Activated naive CD4-positive, alpha-beta T cell treated with anti-CD3 and anti-CD28 coated beads, Interleukin-2, amount 50 U/mL, for 72 hours (primary cell): Measurements from ENCODE around the gene SCPEP1. TPM values are rescaled to one million over a fixed set of nuclear protein-coding genes. Genes with fewer than 3 reads are reported as not detected.

Experiments used
- ATAC-seq, 2 donors: fragments of 150-1000 bp; cut with Tn5 transposase; 2 replicates each; pipeline ENCODE4 v1.10.0; 2021; ENCODE audit warnings: mild to moderate bottlenecking in 2 of 2, moderate library complexity in 2 of 2
- DNase-seq, 2 donors: peaks; one replicate each; pipeline ENCODE4 v3.0.0; 2021 to 2022; ENCODE audit warnings: low spot score in 2 of 2
- H3K27ac Mint-ChIP-seq, 2 donors: one replicate each; pipeline ENCODE4 v1.8.0; 2022; ENCODE audit warnings: mild to moderate bottlenecking in 2 of 2, mixed read lengths in 2 of 2
- H3K36me3 Mint-ChIP-seq, 2 donors: one replicate each; pipeline ENCODE4 v1.8.0; 2022; ENCODE audit warnings: mixed read lengths in 2 of 2
- H3K9me3 Mint-ChIP-seq, 2 donors: one replicate each; pipeline ENCODE4 v1.8.0; 2022; ENCODE audit warnings: mixed read lengths in 2 of 2
- total RNA-seq, 2 donors: library from RNA; stranded (reverse); gene quantifications; one replicate each; pipeline ENCODE4 v1.2.3, GENCODE V29; 2022

SCPEP1 gene
- total RNA-seq, 2 donors from 2014 or later, result 17.6 to 33.2 TPM

DNA sequence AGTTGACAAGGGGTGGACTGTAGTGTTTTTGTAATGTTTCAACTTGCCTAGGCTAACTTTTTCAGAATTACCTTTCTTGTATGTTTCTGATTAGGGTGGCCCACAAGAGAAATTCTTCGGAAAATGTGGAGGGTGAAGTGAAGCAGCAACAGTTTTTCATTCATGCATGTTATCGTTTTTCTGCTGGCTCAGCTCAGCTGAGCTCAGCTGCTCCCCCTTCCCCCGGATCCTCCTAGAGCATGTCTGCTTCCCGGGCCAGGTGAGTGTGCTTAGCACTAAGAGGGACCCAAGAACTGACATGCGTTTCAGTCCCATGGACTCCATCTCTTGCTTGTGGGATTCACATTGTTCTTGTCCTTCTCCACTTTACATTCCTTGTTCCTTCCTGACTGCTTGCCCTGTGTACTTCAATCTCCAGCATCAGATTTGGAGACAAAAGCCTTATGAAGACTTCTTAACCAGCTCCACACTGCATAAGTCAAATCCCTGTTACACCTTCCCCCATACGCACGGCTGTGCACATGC is 33.6 kb downstream of the SCPEP1 start:
- ATAC-seq (no peak), DNase-seq (no peak)
- Mint-ChIP-seq H3K9me3 (no peaks in the 10 kb centered on the region), H3K27ac (no peak overlapping the region), H3K36me3 (no peaks in the 10 kb centered on the region)

DNA sequence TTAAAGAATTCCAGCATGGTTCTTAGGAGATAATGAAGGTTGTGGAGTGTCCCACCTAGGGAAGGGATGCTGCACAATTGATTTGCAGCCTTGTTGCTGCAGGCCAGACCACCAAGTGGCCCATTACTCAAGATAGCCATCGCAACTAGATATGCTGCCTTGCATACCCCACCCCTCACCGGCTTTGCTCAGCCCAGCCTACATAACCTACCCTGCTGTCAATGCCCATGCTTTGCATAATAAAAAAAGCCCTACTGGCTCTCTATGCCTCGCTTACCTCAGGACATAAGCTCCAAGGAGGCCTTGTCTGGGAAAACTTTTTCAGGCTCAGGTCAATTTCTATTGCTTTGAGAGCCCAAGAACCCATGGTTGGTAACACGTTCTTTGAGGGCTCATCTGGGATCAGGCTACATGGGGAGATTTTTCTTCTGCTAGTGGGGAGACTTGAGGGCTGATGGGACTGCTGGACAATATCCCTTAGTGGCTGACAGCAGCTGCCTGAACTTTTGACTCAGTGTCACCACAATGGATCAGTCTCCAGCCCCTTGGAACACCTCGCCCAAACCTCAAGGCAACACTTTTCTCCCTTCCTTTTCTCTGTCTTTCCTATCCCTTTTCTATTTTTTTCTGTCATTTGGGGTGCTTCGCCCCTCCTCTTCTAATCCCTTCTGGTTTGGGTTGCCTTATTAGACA is 38.3 kb downstream of the SCPEP1 start:
- H3K27ac Mint-ChIP-seq, result no peak overlapping the region
- ATAC-seq (no peak), DNase-seq (no peak)
- H3K36me3 Mint-ChIP-seq, result no peaks in the 10 kb centered on the region
- no peaks in the 10 kb centered on the region for H3K9me3 Mint-ChIP-seq

DNA sequence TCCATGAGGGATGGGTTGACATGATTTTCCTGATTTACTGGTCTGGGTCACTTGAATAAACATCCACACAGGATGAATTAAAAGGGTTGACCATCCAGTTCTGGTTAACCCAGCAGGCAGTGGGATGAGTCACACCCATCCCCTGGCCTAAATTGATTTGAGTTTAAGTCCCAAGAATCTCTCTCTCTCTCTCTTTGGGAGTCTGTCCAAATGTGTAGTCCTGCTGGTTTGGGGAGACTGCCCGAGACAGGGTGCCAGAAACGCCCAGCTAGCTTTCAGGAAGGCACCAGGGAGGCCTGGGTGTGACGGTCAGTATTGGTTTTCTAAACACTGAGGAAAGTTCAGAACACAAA is 38.8 kb downstream of the SCPEP1 start:
- ATAC-seq, result no peak
- no peaks in the 10 kb centered on the region for H3K36me3 Mint-ChIP-seq
- H3K9me3 Mint-ChIP-seq, result no peaks in the 10 kb centered on the region
- no peak for DNase-seq
- H3K27ac Mint-ChIP-seq, result no peak overlapping the region

DNA sequence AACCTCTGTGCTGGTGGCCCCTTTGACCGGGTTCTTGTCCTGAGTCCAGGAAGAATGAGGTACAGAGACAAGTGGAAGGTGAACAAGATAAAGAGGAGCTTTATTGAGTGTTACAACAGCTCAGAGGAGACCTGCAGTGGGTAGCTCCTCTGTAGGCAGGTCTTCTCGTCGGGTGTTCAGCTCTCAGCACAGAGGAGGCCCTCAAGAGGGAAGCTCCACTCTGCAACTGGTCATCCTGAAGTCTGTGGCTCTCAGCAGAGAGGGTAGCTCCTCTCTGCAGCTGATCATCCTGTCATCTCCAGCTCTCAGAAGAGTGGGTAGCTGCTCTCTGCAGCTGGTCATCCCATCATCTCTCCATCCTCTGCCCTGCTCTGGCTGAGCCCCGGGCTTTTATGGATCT is 39.7 kb downstream of the SCPEP1 start:
- Mint-ChIP-seq H3K27ac (no peak overlapping the region), H3K36me3 (no peaks in the 10 kb centered on the region), H3K9me3 (no peaks in the 10 kb centered on the region)
- ATAC-seq (no peak), DNase-seq (no peak)

DNA sequence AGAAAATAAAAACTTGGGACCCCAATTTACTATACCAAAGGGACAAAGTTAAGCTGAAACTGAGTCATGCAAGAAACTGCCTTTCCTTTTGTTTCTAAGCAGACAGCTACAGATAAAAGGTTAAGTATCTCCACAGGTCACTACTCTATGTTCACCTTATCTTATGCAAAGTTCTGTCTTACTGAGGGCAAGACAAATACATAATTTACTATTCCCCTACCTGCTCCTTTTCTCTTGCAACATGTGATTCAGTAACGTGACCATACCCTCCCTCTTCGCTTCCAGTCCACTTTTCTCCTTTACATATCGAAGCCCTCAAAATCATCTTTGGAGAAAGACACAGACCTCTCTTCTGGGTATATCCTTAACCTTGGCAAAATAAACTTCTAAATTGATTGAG is 42.3 kb downstream of the SCPEP1 start:
- peaks cover 0 to 6% of the 10 kb centered on the region in 2 donors for H3K9me3 Mint-ChIP-seq
- no peak for ATAC-seq
- no peaks in the 10 kb centered on the region for H3K36me3 Mint-ChIP-seq
- no peak overlapping the region for H3K27ac Mint-ChIP-seq
- DNase-seq, result no peak

DNA sequence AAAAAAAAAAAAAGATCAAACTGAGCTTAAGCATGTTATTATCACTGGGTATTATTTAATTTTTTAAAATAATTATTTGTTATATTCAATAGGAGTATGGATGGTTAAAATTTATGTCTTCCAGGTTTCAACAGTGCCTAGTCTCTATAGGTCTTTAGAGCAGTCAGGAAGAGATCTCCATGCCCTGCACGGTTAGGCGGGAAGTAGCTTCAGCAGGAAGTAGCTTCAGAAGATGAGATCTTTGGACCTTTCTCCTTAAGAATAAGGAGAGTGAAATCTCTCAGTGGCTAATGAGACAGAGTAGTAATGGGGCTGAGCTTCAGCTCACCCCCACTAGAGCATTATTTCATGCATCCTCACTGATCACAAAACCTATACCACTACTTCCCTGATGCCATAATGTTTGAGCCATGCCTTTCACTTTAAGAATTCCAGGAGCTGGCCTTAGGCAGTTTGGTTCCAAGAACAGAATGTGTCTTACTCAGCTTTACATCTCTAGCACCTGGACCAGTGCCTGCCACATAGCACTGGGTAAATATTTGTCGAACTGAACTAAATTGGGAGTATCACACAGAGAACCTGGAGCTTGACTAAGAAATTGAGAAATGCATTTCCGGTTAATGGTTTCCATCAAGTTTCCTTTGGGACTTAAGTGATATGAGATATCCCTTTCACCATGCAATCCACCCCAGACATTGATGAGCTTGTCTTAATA is 43.5 kb downstream of the SCPEP1 start:
- H3K36me3 Mint-ChIP-seq, result peaks cover 0 to 5% of the 10 kb centered on the region in 2 donors
- no peak for DNase-seq
- peaks cover 0 to 6% of the 10 kb centered on the region in 2 donors for H3K9me3 Mint-ChIP-seq
- no peak for ATAC-seq
- no peak overlapping the region for H3K27ac Mint-ChIP-seq

DNA sequence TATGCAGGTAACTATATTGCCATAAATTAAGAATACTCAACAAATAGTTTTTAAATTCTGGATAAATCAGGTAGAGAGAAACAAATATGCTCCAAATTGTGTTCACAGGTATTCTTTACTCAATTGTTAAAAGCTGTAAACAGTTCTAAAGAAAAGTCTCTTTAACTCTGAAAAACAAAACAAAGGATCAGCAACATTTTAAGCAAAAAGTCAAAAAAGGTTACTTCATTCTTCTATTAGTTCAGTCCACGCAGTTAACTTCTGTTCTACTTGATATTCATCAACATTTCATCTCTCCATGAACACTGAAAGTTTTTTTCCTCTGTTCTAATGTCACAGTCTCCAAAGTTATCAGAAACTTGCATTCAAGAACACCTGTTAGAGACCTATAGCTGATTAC is 47.9 kb downstream of the SCPEP1 start:
- peaks cover 0 to 12% of the 10 kb centered on the region in 2 donors for H3K9me3 Mint-ChIP-seq
- DNase-seq, result no peak
- no peak for ATAC-seq
- peaks cover 0 to 15% of the 10 kb centered on the region in 2 donors for H3K36me3 Mint-ChIP-seq
- H3K27ac Mint-ChIP-seq, result no peak overlapping the region

DNA sequence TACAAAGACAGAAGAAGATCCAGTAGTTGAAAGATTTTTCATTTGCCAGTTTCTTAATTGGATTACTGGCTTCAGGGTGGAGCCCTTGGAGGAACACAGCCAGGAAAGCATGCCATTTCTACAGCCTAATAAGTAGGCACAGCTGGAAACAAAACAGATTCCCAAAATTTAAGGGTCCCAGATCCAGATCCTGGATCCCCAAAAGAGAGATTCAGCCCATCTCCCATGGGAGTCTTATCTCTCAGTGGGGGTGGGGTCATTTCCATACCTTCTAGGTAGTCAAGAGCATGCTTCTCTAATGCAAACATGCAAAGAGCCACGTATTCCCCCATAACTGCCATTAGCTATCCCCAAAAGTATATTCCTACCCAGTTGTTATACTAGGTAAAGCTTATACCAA is 49.9 kb downstream of the SCPEP1 start:
- Mint-ChIP-seq H3K27ac (no peak overlapping the region), H3K36me3 (peaks cover 0 to 15% of the 10 kb centered on the region in 2 donors), H3K9me3 (peaks cover 0 to 12% of the 10 kb centered on the region in 2 donors)
- ATAC-seq (no peak), DNase-seq (no peak)

DNA sequence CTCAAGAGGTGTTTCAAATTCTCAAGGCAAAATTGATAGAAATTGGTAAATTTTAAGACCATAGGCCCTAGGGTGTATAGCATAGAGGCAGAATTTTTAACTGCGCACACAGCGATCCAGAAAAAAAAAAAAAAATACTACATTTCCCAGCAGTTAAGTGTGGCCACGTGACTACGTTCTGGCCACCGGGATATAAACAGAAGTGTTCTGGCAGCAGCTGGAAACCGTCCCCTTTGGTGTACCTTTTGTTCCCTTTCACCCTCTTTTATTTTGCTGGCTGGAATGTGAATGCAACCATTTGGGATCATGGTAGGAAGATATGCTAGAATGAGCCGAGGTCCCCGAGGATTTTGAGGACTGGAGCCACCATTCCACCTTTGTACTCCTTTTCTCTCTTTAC is 54.4 kb downstream of the SCPEP1 start:
- H3K9me3 Mint-ChIP-seq, result peaks cover 0 to 6% of the 10 kb centered on the region in 2 donors

DNA sequence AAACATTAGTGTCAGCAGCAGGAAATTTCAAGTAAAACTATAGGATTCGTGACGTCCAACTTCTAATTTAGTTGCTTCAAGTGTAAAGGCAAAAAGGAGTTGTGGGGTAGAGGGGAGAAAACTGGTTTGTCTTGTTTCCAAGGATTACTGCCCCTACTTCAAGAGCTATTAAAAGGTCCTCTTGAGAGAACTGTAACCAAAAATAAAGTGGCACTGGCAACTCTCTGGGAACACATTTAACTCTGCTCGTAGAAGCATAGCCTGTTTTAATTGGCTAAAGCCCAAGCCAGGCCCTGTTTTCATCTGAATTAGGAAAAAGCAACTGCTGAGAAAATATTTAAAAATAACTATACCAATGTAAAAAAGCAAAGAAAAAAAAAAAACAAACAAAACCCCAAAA is 55.4 kb downstream of the SCPEP1 start:
- DNase-seq, result no peak
- no peak for ATAC-seq
- no peak overlapping the region for H3K27ac Mint-ChIP-seq
- peaks cover 0 to 4% of the 10 kb centered on the region in 2 donors for H3K9me3 Mint-ChIP-seq
- peaks cover 0 to 3% of the 10 kb centered on the region in 2 donors for H3K36me3 Mint-ChIP-seq

More for the DNA sequence above, 54.4 kb downstream of the SCPEP1 start:
- DNase-seq (no peak), ATAC-seq (no peak)
- Mint-ChIP-seq H3K27ac (no peak overlapping the region), H3K36me3 (peaks cover 0 to 6% of the 10 kb centered on the region in 2 donors)

DNA sequence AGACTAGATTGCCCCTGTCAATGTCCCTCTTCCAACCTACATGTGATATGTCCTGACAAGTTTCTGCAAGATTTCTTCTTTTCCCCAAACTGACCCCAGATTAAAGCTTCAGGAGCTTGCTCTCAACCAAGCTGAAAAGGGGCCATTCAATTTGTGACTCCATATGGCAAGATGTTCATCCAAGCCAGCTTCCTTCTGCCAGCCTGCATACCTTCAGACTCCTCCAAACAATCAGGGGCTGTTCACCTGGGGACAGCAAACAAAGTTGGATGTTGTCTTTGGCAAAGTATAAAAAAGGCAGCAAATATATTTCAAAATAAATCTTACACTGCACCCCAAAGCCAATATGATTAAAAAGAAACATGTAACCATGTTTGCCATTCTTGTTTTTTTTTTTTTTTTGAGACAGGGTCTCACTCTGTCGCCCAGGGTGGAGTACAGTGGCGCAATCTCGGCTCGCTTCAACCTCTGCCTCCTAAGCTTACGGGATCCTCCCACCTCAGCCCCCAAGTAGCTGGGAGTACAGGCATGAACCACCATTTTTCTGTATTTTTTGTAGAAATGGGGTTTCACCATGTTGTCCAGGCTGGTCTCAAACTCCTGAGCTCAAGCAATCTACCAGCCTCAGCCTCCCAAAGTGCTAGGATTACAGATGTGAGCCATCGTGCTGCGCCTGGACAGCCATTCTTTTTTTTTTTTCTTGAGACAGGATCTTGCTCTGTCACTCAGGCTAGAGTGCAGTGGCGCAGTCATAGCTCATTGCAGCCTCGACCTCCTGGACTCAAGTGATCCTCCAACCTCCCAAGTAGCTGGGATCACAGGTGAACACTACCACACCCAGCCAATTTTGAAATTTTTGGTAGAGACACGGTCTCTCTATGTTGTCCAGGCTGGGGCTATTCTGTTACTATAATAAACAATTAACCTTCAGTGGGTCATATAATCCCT is 57.1 kb downstream of the SCPEP1 start:
- Mint-ChIP-seq H3K9me3 (no peaks in the 10 kb centered on the region), H3K27ac (no peak overlapping the region), H3K36me3 (no peaks in the 10 kb centered on the region)
- no peak for DNase-seq
- no peak for ATAC-seq

DNA sequence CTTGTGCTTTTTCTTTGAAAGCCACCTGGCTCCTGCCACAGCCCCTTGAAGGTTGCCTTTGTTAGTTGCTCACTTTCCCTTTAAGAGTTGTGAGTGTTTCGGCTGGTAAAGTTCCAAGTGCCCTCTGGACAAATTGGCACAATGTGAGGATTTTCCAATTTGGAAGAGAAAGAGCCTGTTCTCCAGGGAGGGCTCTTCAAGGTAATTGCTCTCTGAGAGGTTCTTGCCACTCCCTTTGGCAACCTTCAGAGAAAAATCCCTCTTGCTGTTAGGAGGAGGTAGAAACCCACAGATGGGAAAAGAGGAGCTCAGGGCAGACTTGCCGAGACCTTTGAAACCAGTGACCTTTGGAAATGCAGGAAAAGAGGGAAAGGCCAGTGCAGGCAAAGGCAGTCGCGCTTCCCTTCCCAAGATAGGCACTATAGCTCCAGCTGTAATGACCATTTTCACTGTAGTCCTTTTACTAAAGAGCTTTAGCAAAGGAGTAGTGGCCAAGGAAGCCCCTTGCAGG is 58.1 kb downstream of the SCPEP1 start:
- H3K27ac Mint-ChIP-seq, result no peak overlapping the region
- H3K9me3 Mint-ChIP-seq, result no peaks in the 10 kb centered on the region
- H3K36me3 Mint-ChIP-seq, result no peaks in the 10 kb centered on the region
- DNase-seq (no peak), ATAC-seq (no peak)

DNA sequence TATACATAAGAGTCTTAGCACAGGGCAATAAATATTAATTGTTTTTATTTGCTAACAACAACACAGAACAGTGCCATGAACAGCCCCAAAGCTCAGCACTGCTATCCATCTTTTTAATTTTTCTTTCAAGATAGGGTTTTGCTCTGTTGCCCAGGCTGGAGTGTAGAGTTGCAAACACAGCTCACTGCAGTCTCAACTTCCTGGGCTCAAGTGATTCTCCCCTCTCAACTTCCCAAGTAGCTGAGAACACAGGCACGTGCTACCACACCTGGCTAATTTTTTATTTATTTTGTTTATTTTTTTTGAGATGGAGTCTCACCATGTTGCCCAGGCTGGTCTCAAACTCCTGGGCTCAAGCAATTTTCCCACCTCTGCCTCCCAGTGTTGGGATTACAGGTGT is 59.5 kb downstream of the SCPEP1 start:
- Mint-ChIP-seq H3K27ac (no peak overlapping the region), H3K36me3 (no peaks in the 10 kb centered on the region), H3K9me3 (no peaks in the 10 kb centered on the region)
- DNase-seq, result no peak
- ATAC-seq, result no peak

DNA sequence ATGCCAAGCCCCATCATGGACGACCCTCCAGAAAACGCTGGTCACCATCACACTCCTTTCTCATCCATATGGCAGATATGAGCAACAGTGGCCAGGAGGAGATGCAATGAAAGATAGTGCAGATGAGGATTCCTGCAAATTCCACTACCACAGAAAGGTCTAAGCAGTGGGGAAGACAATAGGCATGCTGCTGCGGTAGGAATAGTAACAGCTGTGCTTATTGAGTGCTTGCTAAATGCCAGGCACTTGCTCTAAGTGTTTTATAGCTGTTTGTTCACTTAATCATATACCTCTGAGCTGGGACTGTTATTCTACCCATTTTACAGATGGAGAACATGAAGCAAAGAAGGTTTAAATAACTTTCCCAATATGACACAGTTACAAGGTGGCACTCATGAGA is 60.6 kb downstream of the SCPEP1 start:
- Mint-ChIP-seq H3K27ac (no peak overlapping the region), H3K36me3 (no peaks in the 10 kb centered on the region), H3K9me3 (no peaks in the 10 kb centered on the region)
- ATAC-seq (no peak), DNase-seq (no peak)

DNA sequence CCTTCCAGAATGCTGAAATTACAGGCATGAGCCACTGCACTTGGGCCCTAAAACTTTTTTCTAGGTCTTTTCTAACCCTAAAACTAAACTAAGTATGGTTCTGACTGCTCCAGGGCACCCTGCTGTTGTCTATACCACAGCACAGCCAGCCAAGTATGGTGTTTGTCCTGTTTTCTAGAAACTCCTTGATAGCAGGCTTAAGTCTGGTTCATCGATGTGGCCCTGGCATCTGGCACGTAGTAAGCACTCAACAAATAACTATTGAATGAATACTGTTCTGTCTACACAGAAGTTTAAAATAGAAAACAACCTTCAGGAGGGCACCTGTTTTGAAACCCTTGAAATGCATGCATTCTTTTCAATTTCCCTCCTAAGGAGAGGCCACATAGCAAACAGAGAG is 62.6 kb downstream of the SCPEP1 start:
- no peaks in the 10 kb centered on the region for H3K36me3 Mint-ChIP-seq
- no peak for ATAC-seq
- no peaks in the 10 kb centered on the region for H3K9me3 Mint-ChIP-seq
- no peak overlapping the region for H3K27ac Mint-ChIP-seq
- no peak for DNase-seq

DNA sequence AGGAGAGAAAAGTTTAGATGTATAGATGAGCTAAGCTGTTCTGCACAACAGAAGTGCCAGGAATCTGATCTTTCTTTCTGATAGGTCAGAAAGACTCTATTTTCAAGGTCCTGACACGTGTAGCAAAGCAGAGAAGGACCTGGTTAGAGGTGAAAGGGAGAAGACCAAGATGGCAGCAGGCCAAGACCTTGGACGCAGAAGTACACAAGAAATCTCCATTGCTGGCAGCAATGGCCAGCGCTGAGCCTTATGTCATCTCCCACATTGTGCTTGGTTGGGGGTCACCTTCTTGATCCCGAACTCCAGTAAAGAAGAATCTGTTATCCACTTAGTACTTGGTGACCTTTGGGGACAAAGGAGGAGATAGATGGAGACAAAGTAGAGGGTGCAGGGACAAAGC is 65.3 kb downstream of the SCPEP1 start:
- ATAC-seq (no peak), DNase-seq (no peak)
- peaks cover 0 to 5% of the 10 kb centered on the region in 2 donors for H3K36me3 Mint-ChIP-seq
- no peak overlapping the region for H3K27ac Mint-ChIP-seq
- no peaks in the 10 kb centered on the region for H3K9me3 Mint-ChIP-seq
